Caki2 (cell line): ENCODE data around the gene CHMP5. TPM values are rescaled to one million over a fixed set of nuclear protein-coding genes. Genes with fewer than 3 reads are reported as not detected.

Source experiments
- total RNA-seq: library from RNA; depleted of rRNA; stranded (reverse); fragments of >200 nt; shearing (Covaris generic); gene quantifications from 2 replicates; pipeline ENCODE4 v1.2.3, GENCODE V29; 2014; ENCODE audit warnings: low replicate concordance; rRNA removed

The CHMP5 gene
- total RNA-seq, 1 experiment from 2014 or later: 87.3 TPM

Other genes with a start within 250 kb of the CHMP5 start
- 112 and 128 TPM in 2 replicates for gene DNAJA1, start 239.8 kb upstream of the CHMP5 start, total RNA-seq
- 23.4 and 27.3 TPM in 2 replicates for gene SMU1, start 188.4 kb upstream of the CHMP5 start, total RNA-seq
- gene B4GALT1, start 97.7 kb upstream of the CHMP5 start, total RNA-seq: 38.5 and 41.6 TPM in 2 replicates
- not detected in 2 replicates for gene SPINK4, start 24.9 kb upstream of the CHMP5 start, total RNA-seq
- gene BAG1, start 341 bp upstream of the CHMP5 start, total RNA-seq: 27.7 and 47.2 TPM in 2 replicates
- gene NFX1, start 25.5 kb downstream of the CHMP5 start, total RNA-seq: 10.8 and 10.9 TPM in 2 replicates
- not detected in 2 replicates for gene AQP7, start 137.5 kb downstream of the CHMP5 start, total RNA-seq
- not detected in 2 replicates for gene AQP3, start 182.5 kb downstream of the CHMP5 start, total RNA-seq
- 15.8 and 19.7 TPM in 2 replicates for gene NOL6, start 208.9 kb downstream of the CHMP5 start, total RNA-seq